GM19023 (cell line): ENCODE measurements around the gene GBGT1.

Experiments used
- ATAC-seq: cut with Tn5 transposase; IDR thresholded peaks from one replicate; pipeline ENCODE4 v1.9.1; 2021; ENCODE audit warnings: mild to moderate bottlenecking, moderate library complexity; ENCODE audit not compliant: unreplicated experiment

GBGT1 gene

GRCh38 chr9:133129001-133129795 is 34.5 kb downstream of the GBGT1 start:
- no peak for ATAC-seq

GRCh38 chr9:133128152-133128551 is 35.6 kb downstream of the GBGT1 start:
- no peak for ATAC-seq

DNA sequence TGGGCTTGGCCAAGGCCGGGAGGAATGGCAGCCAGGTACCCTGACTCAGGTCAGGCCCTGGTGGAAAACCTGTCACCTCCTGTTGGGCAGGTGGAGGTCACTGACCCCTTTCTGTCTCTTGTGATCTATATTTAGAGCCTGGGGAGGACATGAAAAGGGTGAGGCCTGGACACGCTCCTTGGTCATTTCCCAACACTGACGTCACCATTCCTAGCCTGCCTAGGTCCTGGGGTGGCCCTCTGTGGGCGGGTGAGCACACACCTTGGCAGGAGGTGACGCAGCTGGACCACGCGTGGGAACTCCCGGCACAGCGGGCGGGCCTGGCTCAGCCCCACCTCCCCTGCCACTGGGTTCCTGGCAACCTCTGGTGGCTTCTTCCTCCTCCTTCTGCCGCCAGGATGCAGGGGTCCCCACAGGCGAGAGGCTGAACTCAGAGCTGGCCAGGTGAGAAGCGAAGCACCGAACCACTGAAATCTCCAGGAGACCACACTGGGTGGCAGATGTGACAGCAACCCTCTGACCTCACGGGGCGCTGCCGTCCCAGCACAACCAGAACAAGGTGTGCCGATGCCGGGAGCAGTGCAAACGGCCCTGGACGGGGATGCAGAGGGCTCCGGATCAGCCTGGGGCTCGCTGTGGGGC is 36.3 kb downstream of the GBGT1 start:
- no peak for ATAC-seq

GRCh38 chr9:133126697-133127339 is 36.9 kb downstream of the GBGT1 start:
- ATAC-seq, result no peak

- ATAC-seq, result no peak
Measured at GRCh38 chr9:133125941-133126696, 37.6 kb downstream of the GBGT1 start.

GRCh38 chr9:133124907-133125275 is 38.8 kb downstream of the GBGT1 start:
- no peak for ATAC-seq

DNA sequence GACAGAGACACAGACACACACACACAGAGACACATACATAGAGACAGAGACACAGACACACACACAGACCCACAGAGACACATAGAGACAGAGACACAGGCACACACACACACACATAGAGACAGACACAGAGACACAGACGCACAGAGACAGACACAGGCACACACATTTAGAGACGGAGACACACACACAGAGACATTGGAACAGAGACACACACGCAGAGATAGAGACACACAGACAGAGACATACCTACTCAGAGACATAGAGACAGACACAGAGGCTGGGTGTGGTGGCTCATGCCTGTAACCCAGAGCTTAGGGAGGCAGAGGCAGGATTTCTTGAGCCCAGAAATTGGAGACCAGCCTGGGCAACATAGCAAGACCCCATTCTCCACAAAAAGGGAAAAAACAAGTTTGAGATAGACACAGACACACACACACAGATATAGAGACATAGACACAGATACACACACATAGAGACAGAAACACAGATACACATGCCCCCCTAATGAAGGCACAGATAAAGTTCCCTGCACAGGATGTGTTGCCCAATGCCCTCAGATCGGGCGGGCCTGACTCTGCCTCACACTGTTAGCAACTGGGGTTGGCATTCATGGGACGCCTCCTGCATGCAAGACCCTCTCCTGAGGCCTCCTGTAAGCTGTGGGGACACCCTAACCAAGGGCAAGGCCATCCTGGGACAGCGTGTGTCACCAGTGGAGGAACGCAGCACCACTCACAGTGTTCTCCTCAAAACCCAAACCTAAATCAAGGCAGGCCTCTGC is 39.4 kb downstream of the GBGT1 start:
- no peak for ATAC-seq

- no peak for ATAC-seq
Measured at GRCh38 chr9:133122935-133123611, 40.6 kb downstream of the GBGT1 start.

- ATAC-seq, result no peak
Measured at GRCh38 chr9:133122605-133122934, 41.1 kb downstream of the GBGT1 start.

DNA sequence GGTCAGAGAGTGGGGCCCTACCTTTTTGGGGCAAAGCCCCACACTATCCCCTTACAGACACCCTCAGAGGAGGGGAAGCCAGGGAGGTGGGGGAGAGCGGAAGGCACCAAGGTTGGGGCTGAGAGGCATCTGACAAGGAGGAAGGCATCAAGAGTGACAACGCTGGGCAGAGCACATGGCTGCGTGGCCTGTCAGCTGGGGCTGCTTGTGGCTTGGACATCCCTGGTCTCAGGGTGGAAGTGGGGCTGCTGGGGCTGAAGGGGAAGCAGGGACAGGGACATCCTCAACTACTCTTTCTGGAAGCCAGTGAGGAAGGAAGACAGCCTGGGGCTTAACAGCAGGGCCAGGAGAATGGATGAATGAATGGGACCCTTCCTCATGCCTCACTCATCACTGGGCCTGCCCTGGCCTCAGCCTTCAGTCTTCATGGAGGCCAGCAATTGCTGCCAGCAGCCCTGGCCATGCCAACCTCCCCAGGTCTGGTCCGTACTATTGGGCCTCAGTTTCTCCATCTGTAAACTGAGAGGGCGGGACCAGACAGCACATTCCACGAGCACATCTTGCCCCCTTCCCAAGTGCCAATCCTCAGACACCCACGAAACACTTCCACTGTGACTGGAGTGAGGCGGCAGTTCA is 41.7 kb downstream of the GBGT1 start:
- ATAC-seq, result no peak

DNA sequence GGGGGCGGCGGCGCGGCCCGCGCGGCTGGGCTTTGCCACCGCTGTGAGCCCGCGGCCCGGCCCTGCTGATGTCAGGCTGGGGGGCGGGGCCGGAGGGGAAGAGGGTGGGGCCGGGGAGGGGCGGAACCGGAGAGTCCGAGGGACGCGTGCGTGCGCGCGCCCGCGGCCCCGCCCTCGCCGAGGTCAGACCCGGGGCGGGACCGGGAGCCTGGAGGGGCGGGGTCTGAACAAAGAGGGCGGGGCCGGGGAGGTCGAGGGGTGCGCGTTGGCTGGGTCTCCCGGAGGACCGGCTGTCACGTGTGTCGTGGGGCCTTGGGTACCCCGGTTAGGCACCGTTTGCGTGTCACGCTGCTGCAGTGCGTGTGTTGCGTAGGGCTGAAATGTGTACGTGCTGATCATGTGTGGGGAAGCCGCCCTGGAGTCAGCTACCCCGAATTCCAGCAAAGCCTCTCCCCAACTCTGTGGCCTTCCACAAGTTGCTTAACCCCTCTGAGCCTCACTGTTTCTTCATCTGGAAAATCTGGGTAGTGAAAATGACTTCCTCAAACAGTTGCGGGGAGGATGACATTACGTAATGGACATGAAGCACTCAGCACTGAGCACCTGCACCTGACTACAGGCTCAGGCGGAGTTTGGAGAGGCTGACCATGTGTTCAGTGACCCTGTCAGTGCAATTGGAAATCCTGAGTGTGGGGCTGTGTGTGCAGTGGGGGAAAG is 42.4 kb downstream of the GBGT1 start, which contains the start of gene RALGDS:
Gene RALGDS (minus strand): TSS at position 43 of the 717 bp plus-strand sequence. CDS start 86 bp downstream, outside the sequence.
- peak; percentile 63 for ATAC-seq

- peak; percentile 34 for ATAC-seq
Measured at GRCh38 chr9:133120501-133121197, 43.1 kb downstream of the GBGT1 start.

DNA sequence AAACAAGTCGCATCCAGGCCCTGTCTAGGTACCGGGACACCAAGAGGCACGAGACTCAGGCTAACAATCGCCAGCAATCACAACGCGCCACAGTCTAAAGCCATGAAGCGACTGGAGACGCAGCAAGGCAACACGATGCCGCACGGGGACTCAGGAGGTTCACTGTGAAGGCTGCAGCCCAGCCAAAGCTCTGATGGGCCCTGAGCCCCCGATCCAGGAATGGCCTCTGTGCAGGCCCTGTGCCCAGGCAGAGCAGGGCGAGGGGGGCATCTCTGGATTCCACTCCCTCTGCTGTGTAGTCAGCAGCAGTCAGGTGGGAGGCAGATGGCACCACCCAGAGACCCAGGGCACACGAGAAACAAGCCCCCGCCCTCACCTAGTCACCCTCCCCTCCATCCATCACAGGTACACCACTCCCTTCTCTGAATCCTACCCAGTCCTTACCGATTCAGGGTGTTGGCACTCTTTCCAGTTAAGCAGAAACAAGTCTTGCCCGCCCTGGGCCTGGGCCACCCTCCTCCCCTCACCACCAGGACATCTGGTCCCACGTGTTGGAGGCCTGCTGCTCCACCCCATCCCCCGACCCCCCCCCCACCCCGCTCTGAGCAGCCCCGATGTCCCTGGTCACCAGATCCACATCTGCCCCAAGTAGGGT is 43.7 kb downstream of the GBGT1 start:
- ATAC-seq, result no peak

- ATAC-seq, result no peak
Measured at GRCh38 chr9:133119103-133119845, 44.4 kb downstream of the GBGT1 start.

- no peak for ATAC-seq
Measured at GRCh38 chr9:133118568-133118967, 45.1 kb downstream of the GBGT1 start.

DNA sequence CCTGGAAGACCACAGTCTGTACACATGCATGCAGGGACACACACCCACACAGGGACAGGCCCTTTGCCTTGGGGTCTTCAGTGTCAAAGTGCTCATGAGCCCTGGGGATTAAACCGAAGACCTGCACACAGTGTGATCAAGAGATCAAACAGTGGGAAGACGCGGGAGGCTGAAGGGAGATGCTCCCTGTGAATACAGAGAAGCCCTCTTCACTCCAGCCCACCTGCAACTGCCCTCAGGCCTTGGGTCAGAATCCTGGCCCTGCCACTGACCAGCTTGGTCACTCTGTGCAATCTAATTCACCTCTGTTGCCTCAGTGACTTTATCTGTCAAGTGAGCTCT is 45.6 kb downstream of the GBGT1 start:
- ATAC-seq, result no peak
